Measurements from ENCODE around the gene ATP5MK. TPM values are rescaled to one million over a fixed set of nuclear protein-coding genes. Genes with fewer than 3 reads are reported as not detected.

The ATP5MK gene
- total and polyA plus RNA-seq, 11 donors = 747 to 5,274 (median 1,185) TPM

DNA sequence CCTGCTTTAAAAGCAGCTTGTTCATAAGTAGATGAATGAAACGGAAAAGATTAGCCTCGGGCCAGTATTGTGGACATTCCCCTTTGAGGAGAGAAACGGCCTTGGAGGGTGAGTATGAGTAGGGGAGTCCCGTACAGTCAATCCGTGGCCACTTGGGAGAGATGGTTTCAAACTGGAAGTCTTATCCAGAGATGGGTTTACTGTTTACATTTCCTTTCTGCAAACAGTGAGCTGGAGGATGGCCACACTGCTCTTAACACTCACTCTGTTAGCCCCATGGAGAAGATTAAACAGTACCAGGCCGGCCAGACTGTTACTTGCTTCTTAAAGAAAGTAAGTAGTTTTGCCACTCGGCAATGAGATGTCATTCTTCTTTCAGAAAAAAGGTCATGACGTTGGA is 35.6 kb upstream of the ATP5MK start:
- intact Hi-C loops (cut with DNase I) = loop anchor here in 1 of 10 donors (10.0 kb wide), 1 partner anchor 143 kb away; no protein-coding TSS in a partner anchor
- DNase-seq (no peak), ATAC-seq (no peak)
- no peaks in the 10 kb centered on the region for H3K9me3 ChIP-seq
- no peak overlapping the region for H3K4me3 ChIP-seq
- no peaks in the 10 kb centered on the region for H3K27me3 ChIP-seq
- peaks cover 0 to 16% (median 0%) of the 10 kb centered on the region in 12 donors for H3K4me1 ChIP-seq
- H3K27ac ChIP-seq = no peak overlapping the region
- TF ChIP-seq, protein P1, sequence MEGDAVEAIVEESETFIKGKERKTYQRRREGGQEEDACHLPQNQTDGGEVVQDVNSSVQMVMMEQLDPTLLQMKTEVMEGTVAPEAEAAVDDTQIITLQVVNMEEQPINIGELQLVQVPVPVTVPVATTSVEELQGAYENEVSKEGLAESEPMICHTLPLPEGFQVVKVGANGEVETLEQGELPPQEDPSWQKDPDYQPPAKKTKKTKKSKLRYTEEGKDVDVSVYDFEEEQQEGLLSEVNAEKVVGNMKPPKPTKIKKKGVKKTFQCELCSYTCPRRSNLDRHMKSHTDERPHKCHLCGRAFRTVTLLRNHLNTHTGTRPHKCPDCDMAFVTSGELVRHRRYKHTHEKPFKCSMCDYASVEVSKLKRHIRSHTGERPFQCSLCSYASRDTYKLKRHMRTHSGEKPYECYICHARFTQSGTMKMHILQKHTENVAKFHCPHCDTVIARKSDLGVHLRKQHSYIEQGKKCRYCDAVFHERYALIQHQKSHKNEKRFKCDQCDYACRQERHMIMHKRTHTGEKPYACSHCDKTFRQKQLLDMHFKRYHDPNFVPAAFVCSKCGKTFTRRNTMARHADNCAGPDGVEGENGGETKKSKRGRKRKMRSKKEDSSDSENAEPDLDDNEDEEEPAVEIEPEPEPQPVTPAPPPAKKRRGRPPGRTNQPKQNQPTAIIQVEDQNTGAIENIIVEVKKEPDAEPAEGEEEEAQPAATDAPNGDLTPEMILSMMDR (IDR thresholded peaks at IDR 0.05) = no peak
- WGBS, 4 donors = 76 to 82% (median 79%) methylated on average over 8 of the region's 8 CpGs
- H3K36me3 ChIP-seq = peaks cover 0 to 98% (median 93%) of the 10 kb centered on the region in 9 donors

DNA sequence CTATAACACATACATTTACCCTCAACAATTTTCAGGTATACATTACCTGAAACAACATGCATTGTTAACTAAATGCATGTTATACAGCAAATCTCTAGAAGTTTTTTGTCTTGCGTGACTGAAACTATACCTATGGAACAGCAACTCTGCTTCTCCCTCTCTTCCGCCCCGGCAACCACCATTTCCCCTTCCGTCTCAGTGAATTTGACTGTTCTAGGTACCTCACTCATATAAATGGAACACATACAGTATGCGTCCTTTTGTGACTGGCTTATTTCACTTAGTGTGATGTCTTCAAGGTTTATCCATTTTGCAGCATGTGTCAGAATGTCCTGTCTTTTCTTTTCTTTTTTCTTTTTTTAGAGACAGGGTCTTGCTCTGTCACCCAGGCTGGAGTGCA is 33.4 kb upstream of the ATP5MK start:
- no peak for DNase-seq
- intact Hi-C loops (cut with DNase I) = loop anchor here in 1 of 10 donors (10.0 kb wide), 1 partner anchor 145 kb away; no protein-coding TSS in a partner anchor
- H3K4me1 ChIP-seq = peaks cover 0 to 15% (median 0%) of the 10 kb centered on the region in 12 donors
- H3K9me3 ChIP-seq = no peaks in the 10 kb centered on the region
- H3K36me3 ChIP-seq = peaks cover 0 to 98% (median 93%) of the 10 kb centered on the region in 9 donors
- H3K4me3 ChIP-seq = no peak overlapping the region
- no peak for ATAC-seq
- TF ChIP-seq, protein P1 (IDR thresholded peaks at IDR 0.05) = no peak
- no peak for TF ChIP-seq POLR2A (IDR thresholded peaks at IDR 0.05)
- no peaks in the 10 kb centered on the region for H3K27me3 ChIP-seq
- no peak overlapping the region for H3K27ac ChIP-seq
- WGBS, 4 donors = 95 to 98% (median 95%) methylated on average over 5 of the region's 5 CpGs

GRCh38 chr10:103428989-103429643 is 32.8 kb upstream of the ATP5MK start:
- TF ChIP-seq, protein P1 (IDR thresholded peaks at IDR 0.05) = no peak
- no peak for TF ChIP-seq POLR2A (IDR thresholded peaks at IDR 0.05)
- H3K4me1 ChIP-seq = peaks cover 0 to 10% (median 0%) of the 10 kb centered on the region in 12 donors
- H3K27ac ChIP-seq = no peak overlapping the region
- 68 to 77% (median 75%) methylated on average over 5 of the region's 5 CpGs for WGBS, 4 donors
- no peak for ATAC-seq
- peaks cover 0 to 98% (median 93%) of the 10 kb centered on the region in 9 donors for H3K36me3 ChIP-seq
- no peak for DNase-seq
- no peak overlapping the region for H3K4me3 ChIP-seq
- no peaks in the 10 kb centered on the region for H3K9me3 ChIP-seq
- intact Hi-C loops (cut with DNase I) = no loop called here
- H3K27me3 ChIP-seq = no peaks in the 10 kb centered on the region

DNA sequence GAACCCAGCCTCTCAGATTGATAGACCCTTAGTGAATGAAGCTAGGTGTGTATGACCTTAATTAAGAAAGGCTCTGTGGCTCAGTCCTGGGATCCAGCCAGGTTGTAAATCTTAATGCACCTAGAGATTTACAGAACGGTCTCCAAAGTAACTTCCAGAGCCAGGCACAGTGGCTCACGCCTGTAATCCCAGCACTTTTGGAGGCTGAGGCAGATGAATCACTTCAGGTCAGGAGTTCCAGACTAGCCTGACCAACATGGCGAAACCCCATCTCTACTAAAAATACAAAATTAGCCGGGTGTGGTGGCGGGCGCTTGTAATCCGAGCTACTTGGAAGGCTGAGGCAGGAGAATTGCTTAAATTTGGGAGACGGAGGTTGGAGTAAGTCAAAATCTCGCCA is 31.6 kb upstream of the ATP5MK start:
- ATAC-seq = no peak
- no peak overlapping the region for H3K27ac ChIP-seq
- no peaks in the 10 kb centered on the region for H3K9me3 ChIP-seq
- H3K36me3 ChIP-seq = peaks cover 0 to 100% (median 93%) of the 10 kb centered on the region in 9 donors
- intact Hi-C loops (cut with DNase I) = no loop called here
- H3K4me1 ChIP-seq = no peaks in the 10 kb centered on the region
- 97 to 98% (median 97%) methylated on average over 9 of the region's 9 CpGs for WGBS, 4 donors
- no peak for DNase-seq
- no peaks in the 10 kb centered on the region for H3K27me3 ChIP-seq
- TF ChIP-seq, protein P1 (IDR thresholded peaks at IDR 0.05) = no peak
- TF ChIP-seq POLR2A (IDR thresholded peaks at IDR 0.05) = no peak
- no peak overlapping the region for H3K4me3 ChIP-seq
